Ammon's horn (tissue), 1 donor: ENCODE data around the gene ZNF488.

ENCODE experiments used
- DNase-seq: peaks from one replicate; pipeline ENCODE4 v3.0.0-alpha.2; 2016; ENCODE audit warnings: low spot score

The ZNF488 gene

GRCh38 chr10:47384148-47384921, at the start of gene ZNF488:
Gene ZNF488 (minus strand): TSS chr10:47384293. CDS start chr10:47368829, 15,464 bp downstream.
- DNase-seq = peak; percentile 95

DNA sequence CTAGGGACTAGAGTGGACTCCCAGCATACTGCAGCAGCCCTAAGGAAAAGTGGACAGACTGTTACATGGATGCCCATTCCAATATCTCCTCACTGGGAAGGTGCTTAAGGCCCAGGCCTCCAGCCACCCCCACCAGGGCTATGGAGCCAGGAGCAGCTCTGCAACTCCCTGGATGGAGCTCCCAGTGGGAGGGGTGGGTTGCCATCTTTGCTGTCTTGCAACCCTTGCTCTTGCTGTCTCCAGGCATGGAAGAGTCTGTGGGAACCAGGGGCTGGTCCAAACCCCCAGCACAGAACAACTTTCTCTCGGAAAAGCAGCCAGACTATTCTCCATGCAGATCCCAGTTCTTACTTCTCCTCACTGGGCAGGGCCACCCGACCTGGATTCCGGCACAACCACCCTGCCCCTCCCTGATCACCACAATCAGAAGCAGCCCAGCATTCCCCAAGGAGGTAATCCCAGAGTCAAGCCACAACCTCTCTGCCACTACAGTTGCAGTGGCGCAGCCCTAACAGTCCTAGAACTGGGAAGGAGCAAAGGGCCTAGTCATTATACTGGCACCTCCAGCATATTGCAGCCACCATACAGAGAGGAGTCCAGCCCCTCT, 41.8 kb upstream of the ZNF488 start:
- no peak for DNase-seq

- no peak for DNase-seq
Observed at GRCh38 chr10:47424231-47424630, 40.1 kb upstream of the ZNF488 start.

DNA sequence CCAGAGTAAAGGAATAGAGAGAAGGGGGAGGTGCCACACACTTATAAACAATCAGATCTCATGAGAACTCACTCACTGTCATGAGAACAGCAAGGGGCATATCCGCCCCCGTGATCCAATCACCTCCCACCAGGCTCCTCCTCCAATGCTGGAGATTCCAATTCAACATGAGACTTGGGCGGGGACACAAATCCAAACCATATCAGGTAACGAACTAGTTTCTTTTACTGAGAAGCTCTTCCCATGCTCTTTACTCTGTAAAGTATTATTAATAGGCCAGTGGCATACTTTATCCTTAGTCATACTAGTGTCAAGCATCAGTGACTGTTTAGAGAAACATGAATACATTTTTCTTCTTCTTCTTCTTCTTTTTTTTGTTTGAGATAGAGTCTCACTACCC, 39.4 kb upstream of the ZNF488 start:
- DNase-seq = no peak

DNA sequence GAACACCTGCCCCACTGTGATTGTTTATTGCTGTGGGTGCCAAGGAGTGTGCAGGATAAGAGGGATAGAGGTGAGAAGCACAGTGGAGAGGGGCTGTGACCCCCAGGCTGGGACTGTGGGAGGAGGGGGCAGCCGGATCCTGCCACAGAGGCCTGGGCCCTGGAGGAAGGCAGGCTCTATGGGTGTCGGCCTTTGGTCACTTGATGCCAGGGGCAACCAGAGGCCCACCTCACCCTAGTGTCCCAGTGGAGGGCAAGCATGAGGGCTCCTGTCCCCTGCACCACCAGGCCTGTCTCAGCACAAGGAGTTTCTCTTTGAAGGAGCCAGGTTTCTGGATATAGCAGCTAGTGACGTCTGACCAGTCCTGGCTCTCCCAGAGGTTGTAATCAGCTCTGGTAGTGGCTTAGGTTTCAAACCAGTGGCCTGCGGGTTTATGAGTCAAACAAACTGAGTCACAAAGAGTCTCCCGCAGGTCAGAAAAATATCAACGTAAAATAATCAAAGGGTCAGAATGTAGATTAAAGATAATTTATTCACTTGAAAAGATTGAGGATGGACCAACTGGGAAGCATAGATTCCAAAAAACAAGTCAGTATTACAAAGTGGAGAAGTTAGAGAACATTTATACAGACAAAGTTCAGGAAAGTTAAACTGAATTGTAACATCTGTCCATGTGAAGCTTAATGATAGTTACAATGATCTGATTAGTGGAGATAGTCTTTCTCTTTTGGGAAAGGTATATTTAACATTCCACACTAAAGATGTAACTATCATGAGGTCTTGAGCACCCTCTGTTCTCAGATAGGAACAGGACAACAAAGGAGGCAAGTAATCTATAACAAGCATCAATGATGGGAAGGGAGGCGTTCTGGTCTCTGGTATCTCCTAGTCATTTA, 37.2 kb upstream of the ZNF488 start:
- no peak for DNase-seq

GRCh38 chr10:47420305-47421056, 36.4 kb upstream of the ZNF488 start:
- no peak for DNase-seq

GRCh38 chr10:47419421-47419820, 35.3 kb upstream of the ZNF488 start:
- DNase-seq = no peak

DNA sequence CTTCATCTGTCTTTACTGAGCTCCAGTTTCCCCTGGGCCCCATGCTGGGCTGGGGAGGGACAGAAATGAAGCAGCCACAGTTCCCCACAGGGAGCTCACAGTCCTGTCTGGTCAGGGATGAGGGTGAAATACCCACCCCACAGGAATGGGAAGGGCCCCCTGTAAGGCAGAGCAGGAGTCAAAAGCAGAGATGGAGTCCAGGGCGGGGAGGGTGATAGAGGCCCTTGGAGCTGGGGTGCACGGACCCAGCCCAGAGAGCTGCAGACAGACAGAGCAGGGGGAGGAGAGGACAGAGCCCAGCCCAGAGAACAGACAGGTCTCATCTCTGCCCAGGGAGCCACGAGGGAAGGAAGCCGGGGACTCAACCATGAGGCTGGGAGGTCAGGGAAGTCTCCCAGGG, 34.9 kb upstream of the ZNF488 start:
- no peak for DNase-seq

DNA sequence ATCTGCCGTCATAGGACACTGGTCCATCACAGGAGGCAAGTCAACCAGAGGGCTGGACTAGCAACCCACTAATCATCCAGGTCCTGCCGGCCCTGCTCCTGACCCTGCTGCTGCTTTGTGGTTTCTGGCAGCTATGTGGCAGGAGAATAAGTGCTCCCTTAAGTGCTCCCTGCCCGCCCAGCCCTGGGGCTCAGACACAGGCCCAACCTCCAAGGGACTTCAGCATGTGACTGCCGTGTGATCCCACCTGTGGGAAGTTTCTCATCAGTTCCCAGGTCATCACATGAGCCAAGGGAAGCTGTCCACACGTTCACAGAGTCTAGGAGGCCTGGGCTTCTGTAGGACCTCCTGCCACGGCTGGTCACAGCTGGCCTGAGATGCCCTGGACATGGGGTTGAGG, 34.2 kb upstream of the ZNF488 start:
- no peak for DNase-seq

GRCh38 chr10:47416305-47417218, 32.5 kb upstream of the ZNF488 start:
- DNase-seq = peak; percentile 33

DNA sequence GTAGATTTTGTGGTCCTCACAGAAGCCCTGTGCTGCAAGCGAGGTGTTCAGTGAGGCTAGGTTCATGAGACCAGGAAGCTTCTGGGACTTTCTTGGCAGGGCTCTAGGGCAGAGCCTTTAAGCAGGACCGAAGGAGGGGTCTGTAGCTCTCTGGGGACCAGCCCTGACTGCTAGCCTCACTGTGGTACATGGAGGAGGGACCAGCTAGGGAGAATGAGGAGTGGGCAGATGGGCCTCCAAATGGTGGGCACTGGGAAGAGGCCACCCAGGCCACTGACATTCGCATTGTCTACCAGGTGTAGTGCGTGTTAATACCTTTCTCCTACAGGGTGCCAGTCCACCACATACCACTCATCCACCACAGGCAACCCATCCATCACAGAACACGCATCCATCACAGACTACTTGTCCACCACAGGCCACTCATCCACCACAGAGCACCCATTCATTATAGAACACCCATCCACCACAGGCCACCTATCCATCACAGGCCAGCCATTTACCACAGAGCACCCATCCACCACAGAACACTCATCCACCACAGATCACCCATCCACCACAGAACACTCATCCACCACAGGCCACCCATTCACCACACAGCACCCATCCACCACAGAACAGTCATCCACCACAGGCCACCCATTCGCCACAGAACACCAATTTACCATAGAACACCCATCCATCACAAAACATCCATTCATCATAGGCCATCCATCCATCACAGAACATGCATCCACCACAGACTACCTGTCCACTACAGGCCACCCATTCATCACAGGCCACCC, 31.6 kb upstream of the ZNF488 start:
- DNase-seq = no peak

DNA sequence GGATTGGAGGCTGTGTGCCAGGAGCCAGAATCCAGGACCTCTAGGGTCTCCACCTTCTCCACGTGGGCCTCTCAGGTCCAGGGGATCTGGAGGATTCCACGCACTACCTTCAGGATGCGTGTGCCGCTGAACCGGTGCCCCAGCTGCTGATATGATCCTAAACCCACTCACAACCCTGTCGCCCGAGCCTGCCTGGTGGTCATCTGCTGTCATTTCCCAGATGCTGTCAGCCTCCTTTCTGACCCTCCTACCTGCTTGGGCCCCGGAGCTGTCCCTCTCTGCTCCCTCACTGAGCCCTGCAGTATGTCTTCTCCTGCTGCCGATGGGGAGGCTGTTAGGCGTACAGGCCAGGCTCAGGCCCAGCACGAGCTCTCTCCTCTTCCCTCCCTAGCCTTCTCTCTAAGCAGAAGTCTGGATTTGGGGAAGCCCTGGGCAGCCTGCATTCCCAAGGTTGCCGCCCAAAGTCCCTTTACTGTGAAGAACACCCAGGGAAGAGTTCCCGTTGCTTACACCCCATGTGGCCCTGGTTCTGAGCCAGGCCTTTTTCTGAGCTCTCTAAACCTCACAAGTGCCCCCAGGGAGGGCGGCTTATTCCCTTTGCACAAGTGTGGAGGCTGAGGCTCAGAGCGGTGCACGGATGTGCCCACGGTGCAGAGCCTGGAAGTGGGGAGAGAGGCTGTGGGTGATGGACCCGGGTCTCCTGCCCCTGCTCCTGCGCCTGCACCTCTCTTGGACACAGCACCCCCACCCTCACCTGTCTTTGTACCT, 30.8 kb upstream of the ZNF488 start:
- DNase-seq = no peak

GRCh38 chr10:47414227-47414592, 30.1 kb upstream of the ZNF488 start:
- DNase-seq = no peak

DNA sequence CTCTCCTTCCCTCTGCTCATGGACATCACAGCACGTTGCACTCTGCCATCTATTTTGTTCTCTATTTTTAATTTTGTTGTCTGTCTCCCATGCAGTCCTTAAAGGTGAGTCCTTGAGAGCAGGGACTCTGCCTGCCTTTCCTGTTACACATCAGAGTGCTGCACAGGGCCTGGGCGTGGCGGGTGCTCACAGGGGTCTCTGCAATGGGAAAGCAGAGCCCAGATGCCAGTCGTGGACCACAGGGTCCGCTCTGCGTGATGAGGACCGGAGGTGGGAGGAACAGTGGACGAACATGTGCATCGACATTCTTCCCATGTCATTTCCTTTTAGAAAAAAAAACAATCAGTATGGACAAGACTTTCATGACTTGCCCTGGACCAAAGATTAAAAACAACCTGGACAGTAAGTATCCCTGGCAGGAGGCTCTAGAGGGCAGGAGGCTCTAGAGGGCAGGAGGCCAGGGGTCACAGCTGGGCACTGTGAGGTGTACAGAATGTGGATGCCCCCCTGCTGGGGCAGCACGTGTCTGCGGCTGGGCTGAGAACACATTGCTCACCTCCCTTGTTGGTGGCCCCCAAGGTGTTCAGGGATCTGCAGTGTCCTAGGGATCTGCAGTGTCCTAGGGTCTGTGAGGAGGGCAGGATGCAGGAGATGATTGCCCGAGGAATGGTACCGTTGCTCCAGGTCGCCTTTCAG, 29.6 kb upstream of the ZNF488 start:
- no peak for DNase-seq

DNA sequence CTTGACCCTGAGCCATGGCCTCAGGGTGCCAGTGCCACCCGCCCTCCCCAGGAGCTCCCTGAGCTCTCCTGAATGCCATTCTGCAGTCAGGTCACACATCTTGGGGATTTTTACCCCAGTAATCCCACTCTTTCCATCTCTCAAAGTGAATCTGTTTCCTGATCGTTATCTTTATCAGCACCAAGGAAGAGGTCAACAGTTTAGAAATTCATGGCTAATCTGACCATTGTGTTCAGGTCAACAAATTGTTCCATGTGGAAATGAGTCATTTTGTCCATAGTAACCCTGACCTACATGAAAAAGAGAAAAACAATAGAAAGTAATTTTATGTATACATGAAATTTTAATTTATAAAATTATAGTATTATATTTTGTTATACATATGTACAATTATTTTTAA, 28.8 kb upstream of the ZNF488 start:
- DNase-seq = no peak

- no peak for DNase-seq
Observed at GRCh38 chr10:47412177-47412730, 28.2 kb upstream of the ZNF488 start.

DNA sequence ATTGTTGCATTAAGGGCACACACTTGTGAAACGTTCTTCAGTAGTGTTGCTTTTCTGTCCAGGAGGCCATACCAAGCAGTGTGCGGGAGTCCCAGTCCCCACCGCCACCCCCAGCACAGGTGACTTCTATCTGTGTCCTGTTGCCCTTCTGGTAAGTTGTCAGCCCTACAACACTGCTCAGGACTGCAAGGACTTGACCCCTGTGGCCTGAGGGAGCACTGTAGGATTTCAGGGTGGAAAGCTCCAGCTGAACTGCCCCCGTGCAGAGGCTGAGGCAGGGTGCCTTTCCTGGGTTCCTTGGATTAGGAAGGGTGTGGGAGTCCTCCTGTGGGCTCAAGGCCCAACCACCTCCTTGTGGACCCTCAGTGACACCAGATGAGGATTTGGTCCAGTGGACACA, 26.8 kb upstream of the ZNF488 start:
- no peak for DNase-seq

- no peak for DNase-seq
Observed at GRCh38 chr10:47410271-47410670, 26.2 kb upstream of the ZNF488 start.

- no peak for DNase-seq
Observed at GRCh38 chr10:47409866-47410256, 25.8 kb upstream of the ZNF488 start.
